Measurements from ENCODE around the gene NEU1. TPM values are rescaled to one million over a fixed set of nuclear protein-coding genes. Genes with fewer than 3 reads are reported as not detected.

NEU1 gene
- total RNA-seq, 4 donors from 2014 or later: 20.8 to 42.7 (median 38.1) TPM

DNA sequence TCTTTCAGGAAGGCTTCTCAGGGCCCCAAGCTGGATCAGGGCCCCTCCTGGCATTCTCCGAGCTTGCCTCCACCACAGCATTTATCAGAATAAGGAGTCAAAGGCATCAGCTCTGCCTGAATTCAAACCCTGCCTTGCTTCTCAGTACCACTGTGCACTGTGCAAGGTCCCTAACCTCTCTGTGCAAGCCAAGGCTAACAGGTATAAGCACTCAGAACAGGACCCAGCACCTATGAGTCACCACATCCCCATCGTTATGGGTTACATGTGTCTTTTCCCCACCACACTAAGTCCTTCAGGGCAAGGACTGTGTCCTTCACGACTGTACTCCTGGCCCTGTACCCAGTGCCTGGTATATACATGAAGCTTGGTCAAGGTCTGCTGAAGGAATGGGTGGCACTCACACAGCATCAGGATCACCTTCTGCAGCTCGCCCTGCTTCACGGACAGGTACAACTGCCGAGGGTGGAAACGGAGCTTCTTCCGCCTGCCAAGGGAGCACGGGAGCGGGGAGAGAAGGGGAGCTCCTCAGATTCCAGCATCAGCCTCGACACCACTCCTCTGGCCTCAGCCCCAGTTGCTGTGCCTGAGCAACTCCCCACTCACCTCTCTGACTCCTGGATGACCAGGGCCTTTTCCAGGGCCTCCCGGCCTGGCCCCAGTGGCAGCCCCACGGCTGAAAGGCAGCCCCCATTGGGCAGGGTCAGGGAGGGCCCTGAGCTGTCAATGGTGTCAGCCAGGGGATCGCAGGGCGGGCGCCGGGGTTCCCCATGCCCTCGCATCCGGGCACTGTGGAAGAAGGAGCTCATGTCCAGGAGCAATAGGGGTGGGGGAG, 24.8 kb upstream of the NEU1 start:
- ATAC-seq (no peak), DNase-seq (no peak)
- Histone ChIP-seq H3K4me1 (no peaks in the 10 kb centered on the region), H3K9me3 (no peaks in the 10 kb centered on the region), H3K36me3 (peaks cover 0 to 97% of the 10 kb centered on the region in 2 donors), H3K27me3 (no peaks in the 10 kb centered on the region), H3K27ac (no peak overlapping the region), H3K4me3 (no peak overlapping the region)
- TF ChIP-seq CTCF (IDR thresholded peaks at IDR 0.05 in 4 of 5, conservative IDR thresholded peaks at IDR 0.05 in 1 of 5) (no peak), POLR2A (IDR thresholded peaks at IDR 0.05) (no peak)
- intact Hi-C loops (cut with DNase I; ENCODE audit: low total_unique reads): no loop called here
- in situ Hi-C loops (cut with MboI; ENCODE audit: low sequenced_read_pairs in 4 of 4): no loop called here

- no peak overlapping the region for H3K4me3 ChIP-seq
- no peaks in the 10 kb centered on the region for H3K4me1 ChIP-seq
- no peak overlapping the region for H3K27ac ChIP-seq
- in situ Hi-C loops (cut with MboI; ENCODE audit: low sequenced_read_pairs in 4 of 4) (no loop called here), intact Hi-C loops (cut with DNase I; ENCODE audit: low total_unique reads) (no loop called here)
- no peaks in the 10 kb centered on the region for H3K9me3 ChIP-seq
- H3K27me3 ChIP-seq: no peaks in the 10 kb centered on the region
- H3K36me3 ChIP-seq: peaks cover 0 to 94% of the 10 kb centered on the region in 2 donors
- DNase-seq (no peak), ATAC-seq (no peak)
- no peak for TF ChIP-seq CTCF (IDR thresholded peaks at IDR 0.05 in 4 of 5, conservative IDR thresholded peaks at IDR 0.05 in 1 of 5)
Measured at GRCh38 chr6:31886541-31886991, 23.9 kb upstream of the NEU1 start.

DNA sequence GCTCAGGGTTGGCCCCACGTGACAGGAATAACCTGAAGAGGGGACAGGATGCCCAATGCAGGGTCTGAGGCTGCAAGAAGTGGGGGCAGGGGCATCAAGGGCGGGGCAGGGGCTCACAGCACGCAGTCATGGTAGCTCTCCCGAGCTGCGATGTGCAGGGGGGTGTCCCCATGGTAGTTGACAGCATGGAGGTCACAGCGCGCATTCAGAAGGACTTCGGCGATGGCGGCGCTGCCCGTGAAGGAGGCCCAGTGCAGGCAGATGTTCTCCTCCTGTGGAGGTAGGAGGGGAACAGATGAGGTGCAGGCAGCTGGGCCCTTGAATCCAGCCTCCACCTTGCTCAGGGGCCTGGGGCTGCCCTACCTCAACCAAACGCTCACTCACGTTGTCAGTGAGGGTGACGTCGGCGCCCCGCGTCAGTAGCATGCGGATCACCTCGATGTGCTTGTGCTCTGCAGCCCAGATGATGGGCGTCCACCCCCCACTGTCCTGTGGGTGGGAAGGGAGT, 22.0 kb upstream of the NEU1 start:
- Histone ChIP-seq H3K27ac (no peak overlapping the region), H3K4me1 (no peaks in the 10 kb centered on the region), H3K4me3 (no peak overlapping the region), H3K9me3 (no peaks in the 10 kb centered on the region), H3K36me3 (peaks cover 0 to 94% of the 10 kb centered on the region in 2 donors), H3K27me3 (no peaks in the 10 kb centered on the region)
- intact Hi-C loops (cut with DNase I; ENCODE audit: low total_unique reads) (no loop called here), in situ Hi-C loops (cut with MboI; ENCODE audit: low sequenced_read_pairs in 4 of 4) (no loop called here)
- ATAC-seq (no peak), DNase-seq (no peak)
- TF ChIP-seq POLR2A (IDR thresholded peaks at IDR 0.05): no peak
- TF ChIP-seq CTCF (IDR thresholded peaks at IDR 0.05 in 4 of 5, conservative IDR thresholded peaks at IDR 0.05 in 1 of 5): no peak

- DNase-seq (no peak), ATAC-seq (no peak)
- H3K4me3 ChIP-seq: no peak overlapping the region
- no peaks in the 10 kb centered on the region for H3K9me3 ChIP-seq
- TF ChIP-seq CTCF (IDR thresholded peaks at IDR 0.05 in 4 of 5, conservative IDR thresholded peaks at IDR 0.05 in 1 of 5) (no peak), POLR2A (IDR thresholded peaks at IDR 0.05) (no peak)
- intact Hi-C loops (cut with DNase I; ENCODE audit: low total_unique reads) (no loop called here), in situ Hi-C loops (cut with MboI; ENCODE audit: low sequenced_read_pairs in 4 of 4) (no loop called here)
- H3K27me3 ChIP-seq: no peaks in the 10 kb centered on the region
- H3K27ac ChIP-seq: no peak overlapping the region
- H3K4me1 ChIP-seq: no peaks in the 10 kb centered on the region
- peaks cover 0 to 85% of the 10 kb centered on the region in 2 donors for H3K36me3 ChIP-seq
Measured at GRCh38 chr6:31883676-31884075, 21.1 kb upstream of the NEU1 start.

Data from gastrocnemius medialis (tissue), 4 donors.